K562 (cell line): Measurements from ENCODE around the gene JPT1. TPM values are rescaled to one million over a fixed set of nuclear protein-coding genes. Genes with fewer than 3 reads are reported as not detected.

Experiments used
- BHLHE40 ChIP-seq: IDR thresholded peaks from 2 replicates; pipeline ENCODE4 v1.6.1; 2011; ENCODE audit warnings: low read length, improper control_type of control experiment
- DMBX1 ChIP-seq: fragments of 250-450 bp; sonication (Bioruptor Pico); IDR thresholded peaks from 2 replicates; pipeline ENCODE4 v1.8.0; 2022; ENCODE audit warnings: inconsistent platforms, mild to moderate bottlenecking, moderate library complexity, borderline replicate concordance
- HIVEP1 ChIP-seq: fragments of 250-450 bp; sonication (Bioruptor Pico); IDR thresholded peaks from 2 replicates; pipeline ENCODE4 v1.4.0; 2020; ENCODE audit warnings: mild to moderate bottlenecking
- NFE2L1 ChIP-seq: fragments of 450-650 bp; IDR thresholded peaks from 2 replicates; pipeline ENCODE4 v1.6.1; 2016; ENCODE audit warnings: missing genetic modification characterization, low read depth, mild to moderate bottlenecking, missing compliant biosample characterization, moderate library complexity, borderline replicate concordance
- NR2F6 ChIP-seq: fragments of 450-650 bp; formaldehyde crosslinking; IDR thresholded peaks from 2 replicates; pipeline ENCODE4 v1.4.0; 2020; ENCODE audit warnings: mild to moderate bottlenecking
- PHF8 ChIP-seq: fragments of 200-600 bp; sonication (generic); IDR thresholded peaks from 2 replicates; pipeline ENCODE4 v1.6.1; 2012; ENCODE audit warnings: mixed run types, mild to moderate bottlenecking, inconsistent platforms, low read length, moderate library complexity, borderline replicate concordance
- POLR2G ChIP-seq: fragments of 200-400 bp; formaldehyde crosslinking; IDR thresholded peaks from 2 replicates; pipeline ENCODE4 v1.6.1; 2017; ENCODE audit warnings: low read depth, mild to moderate bottlenecking, antibody characterized with exemption, low read length, moderate library complexity
- RBM14 ChIP-seq: fragments of 200-400 bp; formaldehyde crosslinking; IDR thresholded peaks from 2 replicates; pipeline ENCODE4 v1.6.1; 2018; ENCODE audit warnings: low read depth, mild to moderate bottlenecking, low read length, moderate library complexity, borderline replicate concordance; ENCODE audit not compliant: insufficient read depth
- SMARCB1 ChIP-seq: IDR thresholded peaks from 2 replicates; pipeline ENCODE4 v1.6.1; 2011; ENCODE audit warnings: improper control_type of control experiment, low read depth; ENCODE audit not compliant: insufficient read length
- SOX6 ChIP-seq: fragments of 450-650 bp; IDR thresholded peaks from 2 replicates; pipeline ENCODE4 v1.6.1; 2014; ENCODE audit warnings: mild to moderate bottlenecking
- SRSF3 ChIP-seq: fragments of 200-400 bp; formaldehyde crosslinking; IDR thresholded peaks from 2 replicates; pipeline ENCODE4 v1.6.1; 2016; ENCODE audit warnings: mild to moderate bottlenecking, low read length, moderate library complexity; ENCODE audit not compliant: insufficient read depth
- TBP ChIP-seq: optimal IDR thresholded peaks from 2 replicates; pipeline ENCODE3; 2011; ENCODE audit warnings: low read depth, low read length, improper control_type of control experiment
- TEAD4 ChIP-seq, 2 experiments: sonication (generic) in 1 of 2; formaldehyde crosslinking in 1 of 2; IDR thresholded peaks; 2 replicates each; pipeline versions ENCODE4 v1.6.1 to v1.8.0; 2012 to 2022; ENCODE audit warnings: borderline replicate concordance in 1 of 2, inconsistent platforms in 1 of 2, low read length in 1 of 2, mild to moderate bottlenecking in 1 of 2, missing genetic modification reagents in 1 of 2
- ZBTB49 ChIP-seq: sonication (generic); formaldehyde crosslinking; IDR thresholded peaks from 2 replicates; pipeline ENCODE4 v1.8.0; 2022; ENCODE audit warnings: missing genetic modification reagents, mild to moderate bottlenecking, borderline replicate concordance
- ZFP36 ChIP-seq: fragments of 150-350 bp; IDR thresholded peaks from 2 replicates; pipeline ENCODE4 v1.6.1; 2018; ENCODE audit warnings: low read length, low read depth; ENCODE audit not compliant: partially characterized antibody
- ZNF408 ChIP-seq: fragments of 250-450 bp; sonication (Bioruptor Pico); IDR thresholded peaks from 2 replicates; pipeline ENCODE4 v1.4.0; 2020; ENCODE audit warnings: low read depth, mild to moderate bottlenecking, moderate library complexity
- ZNF449 ChIP-seq: fragments of 250-450 bp; sonication (Bioruptor Pico); IDR thresholded peaks from 2 replicates; pipeline ENCODE4 v1.8.0; 2022; ENCODE audit warnings: moderate library complexity, mild to moderate bottlenecking, inconsistent platforms
- ZNF75A ChIP-seq: fragments of 450-650 bp; formaldehyde crosslinking; IDR thresholded peaks from 2 replicates; pipeline ENCODE4 v1.4.0; 2020; ENCODE audit warnings: mild to moderate bottlenecking
- polyA plus RNA-seq, 8 experiments: library from polyadenylated mRNA; depleted of rRNA in 4 of 8; stranded (reverse) in 5 of 8; unstranded in 3 of 8; fragments of >200 nt; fragmentation: Nextera tagmentation in 2 of 8; fragmentation: Illumina TruSeq in 1 of 8; extraction: Ambion mirVana in 2 of 8; extraction: Trizol in 1 of 8; gene quantifications; 2 replicates each; pipeline versions ENCODE4 v1.2.1 to v1.2.3, GENCODE V29; 2011 to 2014; ENCODE audit warnings: inconsistent platforms in 1 of 8, missing spikeins in 1 of 8
- total RNA-seq, 7 experiments: library from RNA; depleted of rRNA in 6 of 7; stranded (reverse); fragments of >200 nt in 6 of 7; fragmentation: Illumina TruSeq in 2 of 7; extraction: Trizol in 2 of 7; gene quantifications; 2 replicates each; pipeline versions ENCODE4 v1.2.1 to v1.2.3, GENCODE V29; 2011 to 2021; ENCODE audit warnings: low replicate concordance in 1 of 7
- TF ChIP-seq, protein P1 (sequence below): fragments of 450-650 bp; IDR thresholded peaks from 2 replicates; pipeline ENCODE4 v1.7.0; 2016; ENCODE audit warnings: borderline replicate concordance
- TF ChIP-seq, protein P2 (sequence below): fragments of 450-650 bp; formaldehyde crosslinking; IDR thresholded peaks from 2 replicates; pipeline ENCODE4 v1.4.0; 2022; ENCODE audit warnings: mild to moderate bottlenecking, moderate library complexity

JPT1 gene
- total and polyA plus RNA-seq, 9 of the 15 experiments (the other 6 are each of a cell fraction or from before 2014, with no cell fraction given): 56.7 to 292 (median 144) TPM

- TF ChIP-seq, protein P1, sequence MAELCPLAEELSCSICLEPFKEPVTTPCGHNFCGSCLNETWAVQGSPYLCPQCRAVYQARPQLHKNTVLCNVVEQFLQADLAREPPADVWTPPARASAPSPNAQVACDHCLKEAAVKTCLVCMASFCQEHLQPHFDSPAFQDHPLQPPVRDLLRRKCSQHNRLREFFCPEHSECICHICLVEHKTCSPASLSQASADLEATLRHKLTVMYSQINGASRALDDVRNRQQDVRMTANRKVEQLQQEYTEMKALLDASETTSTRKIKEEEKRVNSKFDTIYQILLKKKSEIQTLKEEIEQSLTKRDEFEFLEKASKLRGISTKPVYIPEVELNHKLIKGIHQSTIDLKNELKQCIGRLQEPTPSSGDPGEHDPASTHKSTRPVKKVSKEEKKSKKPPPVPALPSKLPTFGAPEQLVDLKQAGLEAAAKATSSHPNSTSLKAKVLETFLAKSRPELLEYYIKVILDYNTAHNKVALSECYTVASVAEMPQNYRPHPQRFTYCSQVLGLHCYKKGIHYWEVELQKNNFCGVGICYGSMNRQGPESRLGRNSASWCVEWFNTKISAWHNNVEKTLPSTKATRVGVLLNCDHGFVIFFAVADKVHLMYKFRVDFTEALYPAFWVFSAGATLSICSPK: no peak
- TF ChIP-seq TEAD4 (IDR thresholded peaks at IDR 0.05; ENCODE audit: low read length): peak; percentile 70
- TF ChIP-seq TEAD4 (CRISPR knock-in tag; IDR thresholded peaks at IDR 0.05; ENCODE audit: borderline replicate concordance): no peak
- peak; percentile 64 for TF ChIP-seq BHLHE40
- TF ChIP-seq HIVEP1: 0 out of 2 replicates have a peak, but pooled peaks have one; percentile 45
- no peak for TF ChIP-seq TBP
- no peak for TF ChIP-seq RBM14
- peak; percentile 94 for TF ChIP-seq DMBX1
- peak; percentile 47; the same call in 1 of the 2 replicates for TF ChIP-seq PHF8
- no peak for TF ChIP-seq ZNF75A (CRISPR knock-in tag)
- peak; percentile 66 for TF ChIP-seq SOX6
- TF ChIP-seq SRSF3: no peak
- TF ChIP-seq NR2F6 (CRISPR knock-in tag): no peak
- peak; percentile 76 for TF ChIP-seq POLR2G
- TF ChIP-seq ZNF449 (CRISPR knock-in tag): 0 out of 2 replicates have a peak, but pooled peaks have one; percentile 37
- TF ChIP-seq, protein P2, sequence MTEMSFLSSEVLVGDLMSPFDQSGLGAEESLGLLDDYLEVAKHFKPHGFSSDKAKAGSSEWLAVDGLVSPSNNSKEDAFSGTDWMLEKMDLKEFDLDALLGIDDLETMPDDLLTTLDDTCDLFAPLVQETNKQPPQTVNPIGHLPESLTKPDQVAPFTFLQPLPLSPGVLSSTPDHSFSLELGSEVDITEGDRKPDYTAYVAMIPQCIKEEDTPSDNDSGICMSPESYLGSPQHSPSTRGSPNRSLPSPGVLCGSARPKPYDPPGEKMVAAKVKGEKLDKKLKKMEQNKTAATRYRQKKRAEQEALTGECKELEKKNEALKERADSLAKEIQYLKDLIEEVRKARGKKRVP (CRISPR knock-in tag): no peak
- no peak for TF ChIP-seq ZFP36
- no peak; the same call in 1 of the 2 replicates for TF ChIP-seq NFE2L1 (tag)
- peak; percentile 46 for TF ChIP-seq SMARCB1
- TF ChIP-seq ZBTB49: no peak
- no peak for TF ChIP-seq ZNF408 (CRISPR knock-in tag)
These were observed 30.1 kb downstream of the JPT1 start (continued) for GRCh38 chr17:75124041-75124818.
